Measurements from ENCODE around the gene BCL2L14.

DNA sequence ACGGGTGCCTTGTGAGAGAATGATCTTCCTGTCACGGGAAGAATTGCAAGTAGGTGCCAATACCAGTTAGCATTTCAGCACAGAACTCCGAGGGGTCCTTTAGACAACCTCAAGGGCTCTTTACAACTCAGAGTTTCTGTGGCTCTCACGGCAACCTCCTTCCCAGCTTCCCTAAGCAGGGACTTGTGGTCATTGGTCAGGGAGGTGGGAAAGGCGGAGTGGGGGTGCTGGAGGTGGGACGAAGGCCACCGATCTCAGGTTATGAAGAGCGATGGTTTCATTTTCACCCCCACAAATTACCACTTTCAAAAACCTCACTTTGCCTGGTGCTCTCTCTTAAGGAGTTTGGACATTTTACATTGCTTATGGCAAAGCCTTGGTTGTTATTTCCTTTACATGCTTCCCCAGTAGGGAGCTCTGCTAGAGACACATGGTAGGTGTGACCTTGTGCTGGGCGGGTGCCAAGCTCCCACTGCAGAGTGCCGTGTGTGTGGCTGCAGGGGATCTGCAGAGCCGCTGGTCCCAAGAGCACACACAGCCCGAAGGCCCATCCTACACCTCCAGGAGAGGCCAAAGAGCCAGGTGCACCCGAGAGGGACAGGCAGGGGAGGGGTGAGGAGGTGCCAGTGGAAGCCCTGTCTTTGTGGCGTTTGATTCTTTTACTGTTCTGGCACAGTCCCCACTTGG is 21.4 kb downstream of the BCL2L14 start:
- TF ChIP-seq, protein P1, sequence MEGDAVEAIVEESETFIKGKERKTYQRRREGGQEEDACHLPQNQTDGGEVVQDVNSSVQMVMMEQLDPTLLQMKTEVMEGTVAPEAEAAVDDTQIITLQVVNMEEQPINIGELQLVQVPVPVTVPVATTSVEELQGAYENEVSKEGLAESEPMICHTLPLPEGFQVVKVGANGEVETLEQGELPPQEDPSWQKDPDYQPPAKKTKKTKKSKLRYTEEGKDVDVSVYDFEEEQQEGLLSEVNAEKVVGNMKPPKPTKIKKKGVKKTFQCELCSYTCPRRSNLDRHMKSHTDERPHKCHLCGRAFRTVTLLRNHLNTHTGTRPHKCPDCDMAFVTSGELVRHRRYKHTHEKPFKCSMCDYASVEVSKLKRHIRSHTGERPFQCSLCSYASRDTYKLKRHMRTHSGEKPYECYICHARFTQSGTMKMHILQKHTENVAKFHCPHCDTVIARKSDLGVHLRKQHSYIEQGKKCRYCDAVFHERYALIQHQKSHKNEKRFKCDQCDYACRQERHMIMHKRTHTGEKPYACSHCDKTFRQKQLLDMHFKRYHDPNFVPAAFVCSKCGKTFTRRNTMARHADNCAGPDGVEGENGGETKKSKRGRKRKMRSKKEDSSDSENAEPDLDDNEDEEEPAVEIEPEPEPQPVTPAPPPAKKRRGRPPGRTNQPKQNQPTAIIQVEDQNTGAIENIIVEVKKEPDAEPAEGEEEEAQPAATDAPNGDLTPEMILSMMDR (IDR thresholded peaks at IDR 0.05; ENCODE audit: low read length) = no peak
- no peak for TF ChIP-seq EZH2 (IDR thresholded peaks at IDR 0.05; ENCODE audit: borderline replicate concordance, low read length)

All from OCI-LY1 (cell line).